ENCODE results near the gene MAP3K13.
A peak's percentile ranks its signal among the peaks of the same experiment; 100 is the strongest.

MAP3K13 gene

GRCh38 chr3:185330238-185330637, 32.7 kb upstream of the MAP3K13 start:
- H3K4me3 Mint-ChIP-seq: no peak overlapping the region
- H3K9me3 Mint-ChIP-seq: no peaks in the 10 kb centered on the region
- DNase-seq (no peak), ATAC-seq (replicated peaks) (no peak)
- no peaks in the 10 kb centered on the region for H3K27me3 Mint-ChIP-seq
- H3K27ac Mint-ChIP-seq: no peak overlapping the region
- H3K4me1 Mint-ChIP-seq (ENCODE audit: low read depth in 2 of 2): peaks cover 0 to 3% of the 10 kb centered on the region in 2 donors
- H3K36me3 Mint-ChIP-seq (ENCODE audit: insufficient read depth): peaks cover 3% of the 10 kb centered on the region

GRCh38 chr3:185330644-185331043, 32.3 kb upstream of the MAP3K13 start:
- no peak overlapping the region for H3K27ac Mint-ChIP-seq
- H3K27me3 Mint-ChIP-seq: no peaks in the 10 kb centered on the region
- peaks cover 3% of the 10 kb centered on the region for H3K36me3 Mint-ChIP-seq (ENCODE audit: insufficient read depth)
- DNase-seq: no peak
- H3K9me3 Mint-ChIP-seq: no peaks in the 10 kb centered on the region
- H3K4me3 Mint-ChIP-seq: no peak overlapping the region
- peaks cover 0 to 3% of the 10 kb centered on the region in 2 donors for H3K4me1 Mint-ChIP-seq (ENCODE audit: low read depth in 2 of 2)
- no peak for ATAC-seq (replicated peaks)

- Mint-ChIP-seq H3K27me3 (no peaks in the 10 kb centered on the region), H3K36me3 (ENCODE audit: insufficient read depth) (peaks cover 3% of the 10 kb centered on the region), H3K4me3 (no peak overlapping the region), H3K9me3 (no peaks in the 10 kb centered on the region), H3K27ac (no peak overlapping the region), H3K4me1 (ENCODE audit: low read depth in 2 of 2) (peaks cover 0 to 3% of the 10 kb centered on the region in 2 donors)
- peak; percentile 29 for ATAC-seq (replicated peaks)
- DNase-seq: no peak
These were observed 30.8 kb upstream of the MAP3K13 start for GRCh38 chr3:185332026-185332735.

- H3K4me1 Mint-ChIP-seq (ENCODE audit: low read depth in 2 of 2): peaks cover 0 to 3% of the 10 kb centered on the region in 2 donors
- no peaks in the 10 kb centered on the region for H3K9me3 Mint-ChIP-seq
- DNase-seq: no peak
- no peak overlapping the region for H3K4me3 Mint-ChIP-seq
- no peaks in the 10 kb centered on the region for H3K36me3 Mint-ChIP-seq (ENCODE audit: insufficient read depth)
- no peak for ATAC-seq (replicated peaks)
- H3K27me3 Mint-ChIP-seq: no peaks in the 10 kb centered on the region
- no peak overlapping the region for H3K27ac Mint-ChIP-seq
These were observed 27.1 kb upstream of the MAP3K13 start for GRCh38 chr3:185335799-185336198.

GRCh38 chr3:185337231-185337816, 25.6 kb upstream of the MAP3K13 start:
- peaks cover 0 to 3% of the 10 kb centered on the region in 2 donors for H3K4me1 Mint-ChIP-seq (ENCODE audit: low read depth in 2 of 2)

GRCh38 chr3:185339945-185340344, 23.0 kb upstream of the MAP3K13 start:
- Mint-ChIP-seq H3K27me3 (no peaks in the 10 kb centered on the region), H3K36me3 (ENCODE audit: insufficient read depth) (no peaks in the 10 kb centered on the region)

More at GRCh38 chr3:185337231-185337816, 25.6 kb upstream of the MAP3K13 start:
- no peak for ATAC-seq (replicated peaks)
- Mint-ChIP-seq H3K9me3 (no peaks in the 10 kb centered on the region), H3K27ac (no peak overlapping the region), H3K4me3 (no peak overlapping the region), H3K36me3 (ENCODE audit: insufficient read depth) (no peaks in the 10 kb centered on the region), H3K27me3 (no peaks in the 10 kb centered on the region)
- DNase-seq: no peak

GRCh38 chr3:185340751-185341150, 22.2 kb upstream of the MAP3K13 start:
- Mint-ChIP-seq H3K36me3 (ENCODE audit: insufficient read depth) (no peaks in the 10 kb centered on the region), H3K4me1 (ENCODE audit: low read depth in 2 of 2) (peaks cover 5 to 7% of the 10 kb centered on the region in 2 donors), H3K27ac (no peak overlapping the region), H3K9me3 (no peaks in the 10 kb centered on the region), H3K27me3 (no peaks in the 10 kb centered on the region), H3K4me3 (no peak overlapping the region)
- no peak for ATAC-seq (replicated peaks)
- DNase-seq: no peak

More at GRCh38 chr3:185339945-185340344, 23.0 kb upstream of the MAP3K13 start:
- Mint-ChIP-seq H3K27ac (no peak overlapping the region), H3K9me3 (no peaks in the 10 kb centered on the region), H3K4me3 (no peak overlapping the region), H3K4me1 (ENCODE audit: low read depth in 2 of 2) (peaks cover 5 to 7% of the 10 kb centered on the region in 2 donors)
- no peak for ATAC-seq (replicated peaks)
- DNase-seq: no peak

- H3K4me1 Mint-ChIP-seq (ENCODE audit: low read depth in 2 of 2): peaks cover 5 to 7% of the 10 kb centered on the region in 2 donors
- no peaks in the 10 kb centered on the region for H3K9me3 Mint-ChIP-seq
- ATAC-seq (replicated peaks) (no peak), DNase-seq (no peak)
- H3K36me3 Mint-ChIP-seq (ENCODE audit: insufficient read depth): no peaks in the 10 kb centered on the region
- no peak overlapping the region for H3K27ac Mint-ChIP-seq
- H3K27me3 Mint-ChIP-seq: no peaks in the 10 kb centered on the region
- H3K4me3 Mint-ChIP-seq: no peak overlapping the region
These were observed 21.1 kb upstream of the MAP3K13 start for GRCh38 chr3:185341616-185342458.

GRCh38 chr3:185342459-185343174, 20.3 kb upstream of the MAP3K13 start:
- Mint-ChIP-seq H3K36me3 (ENCODE audit: insufficient read depth) (no peaks in the 10 kb centered on the region), H3K27ac (no peak overlapping the region), H3K4me1 (ENCODE audit: low read depth in 2 of 2) (peaks cover 5 to 7% of the 10 kb centered on the region in 2 donors), H3K27me3 (no peaks in the 10 kb centered on the region), H3K9me3 (no peaks in the 10 kb centered on the region), H3K4me3 (no peak overlapping the region)
- DNase-seq: no peak
- ATAC-seq (replicated peaks): no peak

- peaks cover 0 to 15% of the 10 kb centered on the region in 2 donors for H3K27me3 Mint-ChIP-seq
- H3K36me3 Mint-ChIP-seq (ENCODE audit: insufficient read depth): no peaks in the 10 kb centered on the region
- peaks cover 5 to 7% of the 10 kb centered on the region in 2 donors for H3K4me1 Mint-ChIP-seq (ENCODE audit: low read depth in 2 of 2)
- H3K27ac Mint-ChIP-seq: no peak overlapping the region
- no peak overlapping the region for H3K4me3 Mint-ChIP-seq
- H3K9me3 Mint-ChIP-seq: no peaks in the 10 kb centered on the region
- no peak for DNase-seq
- ATAC-seq (replicated peaks): no peak
These were observed 15.5 kb upstream of the MAP3K13 start for GRCh38 chr3:185347399-185347798.

- no peak overlapping the region for H3K27ac Mint-ChIP-seq
- ATAC-seq (replicated peaks) (no peak), DNase-seq (no peak)
- H3K9me3 Mint-ChIP-seq: no peaks in the 10 kb centered on the region
- no peak overlapping the region for H3K4me3 Mint-ChIP-seq
- peaks cover 0 to 37% of the 10 kb centered on the region in 2 donors for H3K27me3 Mint-ChIP-seq
- no peaks in the 10 kb centered on the region for H3K4me1 Mint-ChIP-seq (ENCODE audit: low read depth in 2 of 2)
- no peaks in the 10 kb centered on the region for H3K36me3 Mint-ChIP-seq (ENCODE audit: insufficient read depth)
These were observed 12.1 kb upstream of the MAP3K13 start for GRCh38 chr3:185350841-185351240.

- no peaks in the 10 kb centered on the region for H3K36me3 Mint-ChIP-seq (ENCODE audit: insufficient read depth)
- no peak overlapping the region for H3K4me3 Mint-ChIP-seq
- no peaks in the 10 kb centered on the region for H3K4me1 Mint-ChIP-seq (ENCODE audit: low read depth in 2 of 2)
These were observed 11.5 kb upstream of the MAP3K13 start for GRCh38 chr3:185351396-185351795.

GRCh38 chr3:185353225-185353624, 9.7 kb upstream of the MAP3K13 start:
- Mint-ChIP-seq H3K4me1 (ENCODE audit: low read depth in 2 of 2) (no peaks in the 10 kb centered on the region), H3K27ac (no peak overlapping the region), H3K36me3 (ENCODE audit: insufficient read depth) (no peaks in the 10 kb centered on the region), H3K9me3 (no peaks in the 10 kb centered on the region), H3K27me3 (peaks cover 9 to 47% of the 10 kb centered on the region in 2 donors), H3K4me3 (no peak overlapping the region)
- DNase-seq (no peak), ATAC-seq (replicated peaks) (no peak)

More at GRCh38 chr3:185351396-185351795, 11.5 kb upstream of the MAP3K13 start:
- Mint-ChIP-seq H3K9me3 (no peaks in the 10 kb centered on the region), H3K27me3 (peaks cover 3 to 40% of the 10 kb centered on the region in 2 donors), H3K27ac (no peak overlapping the region)
- ATAC-seq (replicated peaks) (no peak), DNase-seq (no peak)

Measured in effector memory CD8-positive, alpha-beta T cell (primary cell).